H1 (cell line): ENCODE results near the gene TSHZ2. TPM values are rescaled to one million over a fixed set of nuclear protein-coding genes. Genes with fewer than 3 reads are reported as not detected.

Experiments
- E2F6 ChIP-seq: IDR thresholded peaks from 2 replicates; pipeline ENCODE4 v1.6.1; 2012; ENCODE audit warnings: inconsistent platforms
- GABPA ChIP-seq: IDR thresholded peaks from 2 replicates; pipeline ENCODE4 v1.6.1; 2011; ENCODE audit warnings: mild to moderate bottlenecking, low read length, moderate library complexity, borderline replicate concordance; ENCODE audit not compliant: insufficient read depth
- JUN ChIP-seq: IDR thresholded peaks from 2 replicates; pipeline ENCODE4 v1.6.1; 2011; ENCODE audit warnings: low read depth, mild to moderate bottlenecking, improper control_type of control experiment, low read length
- KDM1A ChIP-seq: fragments of 200-600, 300-600 bp; sonication (generic); IDR thresholded peaks from 2 replicates; pipeline ENCODE4 v1.7.1; 2016; ENCODE audit warnings: mild to moderate bottlenecking, low read length, borderline replicate concordance
- RAD21 ChIP-seq, 2 experiments: IDR thresholded peaks in 1 of 2; conservative IDR thresholded peaks in 1 of 2; 2 replicates each; pipeline ENCODE4 v1.6.1; 2011; ENCODE audit warnings: low read depth in 2 of 2, low read length in 2 of 2, improper control_type of control experiment in 1 of 2, inconsistent platforms in 1 of 2, mild to moderate bottlenecking in 1 of 2, moderate library complexity in 1 of 2
- SIN3A ChIP-seq, 2 experiments: IDR thresholded peaks in 1 of 2; conservative IDR thresholded peaks in 1 of 2; 2 replicates each; pipeline ENCODE4 v1.6.1; 2011 to 2012; ENCODE audit warnings: low read length in 2 of 2, improper control_type of control experiment in 1 of 2, low read depth in 1 of 2, mild to moderate bottlenecking in 1 of 2
- polyA plus RNA-seq, 7 experiments: library from polyadenylated mRNA; depleted of rRNA in 3 of 7; stranded (reverse) in 5 of 7; unstranded in 2 of 7; fragments of >200 nt in 5 of 7; fragments of 200-250 nt in 2 of 7; gene quantifications; 1 replicate in 5 of 7; 2 replicates in 1 of 7; 4 replicates in 1 of 7; pipeline versions ENCODE4 v1.2.1 to v1.2.3, GENCODE V29; 2011 to 2013; ENCODE audit warnings: missing spikeins in 2 of 7, mixed read lengths in 2 of 7
- total RNA-seq: library from RNA; stranded (reverse); fragmentation: NEBNext Ultra II Directional; extraction: Animal tissue kit (Norgen Biotek cat#: 25700); gene quantifications from 2 replicates; pipeline ENCODE4 v1.2.1, GENCODE V29; 2021

TSHZ2 gene
- total and polyA plus RNA-seq, 2 of the 8 experiments (the other 6 are each of a cell fraction or from before 2014, with no cell fraction given), result 0.14 to 0.30 TPM

- TF ChIP-seq RAD21 (IDR thresholded peaks at IDR 0.05 in 1 of 2, conservative IDR thresholded peaks at IDR 0.05 in 1 of 2; ENCODE audit: low read depth in 2 of 2, low read length in 2 of 2), result no peak
- TF ChIP-seq JUN, result no peak
- TF ChIP-seq SIN3A (conservative IDR thresholded peaks at IDR 0.05 in 1 of 2, IDR thresholded peaks at IDR 0.05 in 1 of 2; ENCODE audit: low read depth in 1 of 2, low read length in 2 of 2), result no peak
- TF ChIP-seq KDM1A, result no peak
- TF ChIP-seq E2F6, result no peak
- no peak for TF ChIP-seq GABPA
Measured at GRCh38 chr20:53387983-53388675, 416.0 kb downstream of the TSHZ2 start (continued).
